ENCODE measurements around the gene CCDC73.

- TF ChIP-seq POLR2A (IDR thresholded peaks at IDR 0.05; ENCODE audit: low read depth, low read length): no peak
- no peak for TF ChIP-seq POLR2AphosphoS5 (IDR thresholded peaks at IDR 0.05; ENCODE audit: low read depth, low read length)
- TF ChIP-seq TAF1 (IDR thresholded peaks at IDR 0.05; ENCODE audit: borderline replicate concordance, low read depth, low read length): no peak
Measured at GRCh38 chr11:32786811-32787210, 7.7 kb downstream of the CCDC73 start.
